ENCODE measurements around the gene TRABD. TPM values are rescaled to one million over a fixed set of nuclear protein-coding genes. Genes with fewer than 3 reads are reported as not detected.
"Not testable (repeated sequence)": the region's sequence is repeated elsewhere in the genome, so short reads cannot be mapped to it uniquely, and the experiment has no call there.

The TRABD gene
- total RNA-seq, 6 donors from 2014 or later: 32.9 to 88.0 (median 56.3) TPM

DNA sequence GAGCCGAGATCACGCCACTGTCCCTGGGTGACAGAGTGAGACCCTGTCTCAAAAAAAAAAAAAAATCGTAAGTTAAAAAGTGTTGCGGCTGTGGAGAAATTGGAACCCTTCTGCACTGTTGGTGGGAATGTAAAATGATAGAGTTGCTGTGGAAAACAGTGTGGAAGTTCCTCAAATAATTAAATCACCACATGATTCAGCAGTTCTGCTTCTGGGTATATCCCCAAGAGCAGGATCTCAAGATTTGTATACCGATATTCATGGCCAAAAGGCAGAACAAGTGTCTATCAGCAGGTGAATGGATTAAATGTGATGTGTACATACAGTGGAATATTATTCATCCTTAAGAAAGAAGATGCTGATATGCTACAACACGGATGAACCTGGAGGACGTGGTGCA lies 18.9 kb downstream of the TRABD start:
- Histone ChIP-seq H3K4me1 (peaks cover 28 to 66% (median 35%) of the 10 kb centered on the region in 4 donors), H3K9me3 (no peaks in the 10 kb centered on the region), H3K27me3 (no peaks in the 10 kb centered on the region), H3K27ac (no peak overlapping the region), H3K4me3 (no peak overlapping the region), H3K36me3 (peaks cover 7 to 39% (median 27%) of the 10 kb centered on the region in 4 donors)
- DNase-seq (no peak), ATAC-seq (ENCODE audit: low FRiP score in 2 of 2) (no peak)
- no peak for TF ChIP-seq CTCF (IDR thresholded peaks at IDR 0.05)
- 83 to 88% methylated on average over 7 of the region's 7 CpGs for WGBS, 2 donors

GRCh38 chr22:50204998-50205397 lies 19.3 kb downstream of the TRABD start:
- Histone ChIP-seq H3K27ac (peak overlapping the region in 1 of 4 donors; percentile 13), H3K36me3 (peaks cover 7 to 40% (median 29%) of the 10 kb centered on the region in 4 donors), H3K4me1 (peaks cover 25 to 65% (median 33%) of the 10 kb centered on the region in 4 donors)
- DNase-seq; H3K27me3 ChIP-seq; H3K4me3 ChIP-seq; ATAC-seq (ENCODE audit: low FRiP score in 2 of 2); H3K9me3 ChIP-seq: not testable (repeated sequence)
- WGBS, 2 donors: 86% methylated on average over 9 of the region's 9 CpGs

DNA sequence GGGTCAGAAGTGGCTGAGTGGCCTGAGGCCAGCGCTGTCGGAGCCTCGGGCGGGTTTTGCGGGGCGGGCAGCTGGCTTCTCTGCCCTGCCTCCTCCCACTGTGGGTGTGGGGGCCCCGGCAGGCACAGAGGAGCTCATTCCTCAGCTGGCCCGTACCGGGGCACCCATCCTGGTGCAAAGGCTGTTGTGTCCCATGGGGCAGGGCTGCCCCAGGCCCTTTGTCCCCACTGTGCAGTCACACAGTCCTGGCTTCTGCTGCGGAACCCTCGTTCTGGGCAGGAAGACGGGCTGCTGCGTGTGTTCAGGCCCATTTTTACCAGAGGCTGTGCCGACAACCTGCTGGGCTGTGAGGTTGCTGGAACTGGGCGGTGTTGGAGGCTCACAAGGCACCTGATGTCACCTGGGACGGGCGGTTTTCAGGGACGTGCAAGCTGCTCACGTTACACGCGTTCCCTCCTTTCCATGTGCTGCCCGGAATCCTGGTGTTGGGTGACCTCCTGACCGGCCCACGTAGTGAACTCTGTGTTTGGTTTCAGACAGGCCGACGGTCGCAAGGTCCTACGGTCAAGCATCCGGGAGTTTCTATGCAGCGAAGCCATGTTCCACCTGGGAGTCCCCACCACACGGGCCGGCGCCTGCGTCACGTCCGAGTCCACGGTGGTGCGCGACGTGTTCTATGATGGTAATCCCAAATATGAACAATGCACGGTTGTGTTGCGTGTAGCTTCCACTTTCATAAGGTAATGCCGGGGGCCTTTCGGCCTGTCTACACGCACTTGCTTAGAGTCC lies 20.3 kb downstream of the TRABD start:
- Histone ChIP-seq H3K9me3 (no peaks in the 10 kb centered on the region), H3K4me1 (peaks cover 24 to 66% (median 31%) of the 10 kb centered on the region in 4 donors), H3K27me3 (no peaks in the 10 kb centered on the region), H3K27ac (peak overlapping the region in 1 of 4 donors; percentile 21), H3K4me3 (no peak overlapping the region), H3K36me3 (peaks cover 7 to 50% (median 38%) of the 10 kb centered on the region in 4 donors)
- WGBS, 2 donors: 92 to 96% methylated on average over 38 to 45 of the region's 45 CpGs
- ATAC-seq (ENCODE audit: low FRiP score in 2 of 2): no peak
- no peak for TF ChIP-seq EP300 (IDR thresholded peaks at IDR 0.05)
- no peak for TF ChIP-seq POLR2A (IDR thresholded peaks at IDR 0.05)
- no peak for TF ChIP-seq CTCF (IDR thresholded peaks at IDR 0.05)
- no peak for TF ChIP-seq POLR2AphosphoS5 (IDR thresholded peaks at IDR 0.05)
- peak in 1 of 2 donors; percentile 71 for DNase-seq

DNA sequence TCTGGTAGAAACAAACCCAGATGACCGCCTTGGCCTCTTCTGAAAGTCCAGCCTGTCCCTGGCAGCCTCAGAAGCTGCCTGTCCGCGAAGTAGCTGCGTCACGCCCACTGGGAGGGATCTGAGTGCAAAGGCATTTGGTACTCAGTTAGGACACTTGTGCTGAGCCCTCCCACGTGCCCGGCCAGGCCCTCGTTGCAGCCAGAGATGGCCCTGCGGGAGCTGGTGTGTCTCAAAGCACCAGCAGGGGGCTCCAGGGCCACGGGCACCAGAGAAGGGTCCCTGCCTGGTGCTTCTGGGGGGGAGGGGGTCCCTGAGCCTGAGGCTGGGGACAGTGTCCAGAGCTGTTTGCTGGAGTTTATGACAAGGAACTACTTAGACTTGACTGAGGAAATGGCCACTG lies 20.9 kb downstream of the TRABD start:
- H3K27me3 ChIP-seq: no peaks in the 10 kb centered on the region
- peak; percentile 82 to 89 for DNase-seq
- H3K27ac ChIP-seq: peak overlapping the region in 1 of 4 donors; percentile 21
- peaks cover 24 to 63% (median 30%) of the 10 kb centered on the region in 4 donors for H3K4me1 ChIP-seq
- H3K9me3 ChIP-seq: no peaks in the 10 kb centered on the region
- peaks cover 7 to 55% (median 42%) of the 10 kb centered on the region in 4 donors for H3K36me3 ChIP-seq
- no peak for TF ChIP-seq EP300 (IDR thresholded peaks at IDR 0.05)
- TF ChIP-seq CTCF (IDR thresholded peaks at IDR 0.05): peak in 5 of 6 experiments; percentile 25 to 70 (median 41)
- peak; percentile 22 to 77 for ATAC-seq (ENCODE audit: low FRiP score in 2 of 2)
- no peak overlapping the region for H3K4me3 ChIP-seq
- WGBS, 2 donors: 41% methylated on average over 10 of the region's 10 CpGs; no CpG with 5 or more reads in 1 of the 2 donors

DNA sequence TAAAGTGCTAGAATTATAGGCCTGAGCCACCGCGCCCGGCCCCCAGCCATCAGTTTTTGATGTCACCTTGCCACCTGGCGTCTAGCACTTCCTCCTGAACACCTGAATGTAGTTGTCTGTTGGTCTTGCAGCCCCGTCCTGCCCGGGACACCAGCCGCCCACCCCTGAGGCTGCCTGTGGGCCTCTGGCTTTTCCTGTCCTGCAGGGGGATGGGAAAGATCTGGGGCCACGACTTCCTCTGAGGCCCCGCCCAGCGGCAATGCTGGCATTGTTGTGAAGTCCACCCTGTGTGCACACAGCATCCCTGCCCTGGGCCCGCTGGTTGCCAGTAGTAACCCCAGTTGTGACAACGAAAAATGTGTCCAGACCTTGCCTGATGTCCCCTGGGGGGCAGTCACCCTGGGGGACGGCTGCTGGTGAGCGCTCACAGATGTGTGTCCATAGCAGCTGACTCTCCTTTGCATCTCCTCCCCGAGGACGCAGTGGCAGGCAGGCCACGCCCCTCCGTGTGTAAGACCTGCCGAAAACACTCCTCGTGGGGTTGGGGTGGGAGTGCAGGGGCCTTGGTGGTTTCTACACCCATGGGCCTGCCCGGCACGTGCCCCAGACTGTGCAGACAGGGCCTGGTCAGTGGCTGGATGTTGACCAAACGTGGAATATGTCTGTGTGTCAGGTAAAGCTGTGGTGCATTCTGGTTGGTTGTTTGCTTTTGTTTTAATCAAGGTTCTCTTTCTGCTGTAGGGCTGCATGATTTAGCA lies 21.8 kb downstream of the TRABD start:
- DNase-seq (peak; percentile 20 to 67), ATAC-seq (ENCODE audit: low FRiP score in 2 of 2) (no peak)
- Histone ChIP-seq H3K9me3 (no peaks in the 10 kb centered on the region), H3K27ac (no peak overlapping the region), H3K4me3 (no peak overlapping the region), H3K36me3 (peaks cover 7 to 64% (median 47%) of the 10 kb centered on the region in 4 donors), H3K4me1 (peaks cover 15 to 53% (median 21%) of the 10 kb centered on the region in 4 donors), H3K27me3 (no peaks in the 10 kb centered on the region)
- TF ChIP-seq EP300 (IDR thresholded peaks at IDR 0.05) (no peak), CTCF (IDR thresholded peaks at IDR 0.05) (peak in 1 of 6 experiments; percentile 9), POLR2AphosphoS5 (IDR thresholded peaks at IDR 0.05) (no peak)
- 60 to 68% methylated on average over 11 to 23 of the region's 23 CpGs for WGBS, 2 donors
